GM19395 (cell line): ENCODE results near the gene CACNA2D2.

Source experiments
- ATAC-seq: cut with Tn5 transposase; IDR thresholded peaks from one replicate; pipeline ENCODE4 v1.9.1; 2021; ENCODE audit warnings: mild to moderate bottlenecking, moderate library complexity; ENCODE audit not compliant: unreplicated experiment

Gene CACNA2D2

DNA sequence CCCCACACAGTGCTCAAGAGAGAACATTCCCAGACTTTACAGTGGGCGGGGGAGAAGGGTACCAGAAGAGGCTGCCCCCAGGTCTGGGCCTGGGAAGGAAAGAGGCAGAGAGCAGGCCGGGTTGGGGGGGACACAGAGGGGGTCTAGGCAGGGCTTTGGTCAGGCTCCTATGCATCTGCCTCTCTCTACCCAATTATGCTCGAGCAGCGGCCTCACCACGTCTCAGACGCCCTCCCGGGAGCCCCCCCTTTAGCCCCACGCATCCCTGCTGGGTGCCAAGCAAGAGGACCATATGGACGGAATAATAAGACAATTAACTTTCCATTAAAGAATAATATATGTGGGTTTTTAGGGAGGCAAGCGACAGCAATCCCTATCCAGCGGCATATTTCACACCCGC, 32.8 kb downstream of the CACNA2D2 start:
- no peak for ATAC-seq

DNA sequence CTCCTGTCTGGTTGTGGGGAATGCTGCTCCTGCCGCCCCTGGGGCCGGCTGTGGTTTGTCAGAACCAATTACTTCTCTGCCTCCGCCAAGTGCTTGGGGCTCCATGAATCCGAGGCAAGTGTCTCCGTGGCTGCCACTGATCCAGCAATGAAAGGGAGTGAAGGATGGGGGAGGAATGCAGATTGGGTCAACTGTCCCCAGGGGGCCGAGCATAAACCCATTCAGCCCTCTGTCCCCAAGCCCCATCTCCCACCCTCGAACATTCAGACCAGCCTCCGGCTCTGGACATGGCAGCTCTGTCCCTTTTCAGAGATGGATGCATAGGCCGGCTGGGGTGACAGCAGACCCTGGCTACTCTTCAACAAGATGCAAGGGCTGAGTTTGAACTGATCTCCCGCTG, 35.5 kb downstream of the CACNA2D2 start:
- no peak for ATAC-seq

DNA sequence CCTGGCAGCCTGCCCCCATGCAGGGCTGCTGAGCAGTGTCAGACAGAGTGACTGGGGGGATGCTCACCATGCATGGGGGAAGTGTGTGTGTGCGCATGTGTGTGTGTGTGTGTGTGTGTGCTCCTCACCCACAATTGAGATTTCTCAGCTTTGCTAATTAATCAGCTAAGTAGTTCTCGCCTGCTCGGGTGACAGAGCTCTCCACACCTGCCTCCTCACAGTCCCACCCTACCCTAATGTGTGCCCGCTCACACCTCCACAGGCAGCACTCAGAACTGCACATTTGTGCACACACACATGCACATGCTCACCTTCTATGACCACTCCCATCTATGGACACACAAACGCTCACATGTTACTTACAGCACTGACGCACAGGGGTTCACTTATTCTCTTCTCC, 37.3 kb downstream of the CACNA2D2 start:
- ATAC-seq: no peak

DNA sequence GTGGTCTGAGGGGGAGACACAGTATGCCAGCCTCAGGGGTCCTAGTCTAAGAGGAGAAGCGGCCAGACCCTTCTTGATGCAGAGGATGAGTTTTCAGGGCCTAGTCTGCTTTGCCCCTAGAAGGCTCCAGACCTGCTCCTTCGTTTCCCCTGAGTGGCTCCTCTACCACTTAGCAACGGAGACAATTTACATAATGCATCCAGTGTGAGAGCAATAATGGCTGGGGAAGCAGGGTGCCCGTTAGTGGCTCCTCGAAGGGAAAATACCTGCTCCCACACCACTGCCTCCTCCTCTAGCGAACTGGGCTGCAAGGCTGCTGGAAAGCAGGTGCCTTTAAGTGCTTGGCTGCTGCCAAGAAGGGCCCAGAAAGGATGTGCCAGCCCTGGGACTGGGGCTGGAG, 38.9 kb downstream of the CACNA2D2 start:
- no peak for ATAC-seq

DNA sequence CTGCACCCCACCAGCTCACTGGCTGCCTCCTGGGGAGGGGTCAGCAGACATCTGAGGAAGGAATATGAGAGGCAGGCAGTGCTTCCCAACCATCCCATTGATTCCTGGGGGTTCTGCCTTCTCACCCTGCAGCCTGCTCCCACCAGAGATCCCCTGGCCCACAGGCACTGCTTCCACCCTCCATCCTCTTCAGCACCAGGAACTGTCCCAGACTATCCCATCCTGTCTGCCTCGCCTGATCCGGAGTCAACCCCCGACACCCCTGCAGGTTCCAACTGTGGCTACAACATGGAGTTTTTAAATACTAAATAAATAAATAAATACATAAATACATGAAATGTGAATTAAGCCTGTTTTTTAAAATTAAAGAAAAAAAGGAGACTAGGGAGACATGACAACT, 43.6 kb downstream of the CACNA2D2 start:
- no peak for ATAC-seq

DNA sequence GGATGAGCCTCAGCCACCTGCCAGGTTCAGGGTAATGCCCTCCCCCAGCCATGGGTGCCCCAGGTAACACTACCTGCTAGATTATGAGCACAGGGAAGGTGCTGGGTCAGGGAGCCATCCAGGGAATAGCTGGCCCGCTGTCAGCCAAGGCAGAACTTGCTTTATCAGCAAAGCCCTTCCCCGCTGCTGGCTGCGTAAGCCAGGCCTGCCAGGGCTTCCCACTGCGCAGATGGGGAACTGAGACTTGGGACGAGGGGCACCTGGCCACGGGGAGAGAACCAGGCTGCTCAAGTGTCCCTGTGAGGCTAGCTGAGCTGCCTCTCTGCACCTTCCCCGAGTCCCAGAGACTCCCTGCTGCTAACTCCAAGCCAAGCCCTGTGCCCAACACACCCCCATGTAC, 45.4 kb downstream of the CACNA2D2 start:
- no peak for ATAC-seq

DNA sequence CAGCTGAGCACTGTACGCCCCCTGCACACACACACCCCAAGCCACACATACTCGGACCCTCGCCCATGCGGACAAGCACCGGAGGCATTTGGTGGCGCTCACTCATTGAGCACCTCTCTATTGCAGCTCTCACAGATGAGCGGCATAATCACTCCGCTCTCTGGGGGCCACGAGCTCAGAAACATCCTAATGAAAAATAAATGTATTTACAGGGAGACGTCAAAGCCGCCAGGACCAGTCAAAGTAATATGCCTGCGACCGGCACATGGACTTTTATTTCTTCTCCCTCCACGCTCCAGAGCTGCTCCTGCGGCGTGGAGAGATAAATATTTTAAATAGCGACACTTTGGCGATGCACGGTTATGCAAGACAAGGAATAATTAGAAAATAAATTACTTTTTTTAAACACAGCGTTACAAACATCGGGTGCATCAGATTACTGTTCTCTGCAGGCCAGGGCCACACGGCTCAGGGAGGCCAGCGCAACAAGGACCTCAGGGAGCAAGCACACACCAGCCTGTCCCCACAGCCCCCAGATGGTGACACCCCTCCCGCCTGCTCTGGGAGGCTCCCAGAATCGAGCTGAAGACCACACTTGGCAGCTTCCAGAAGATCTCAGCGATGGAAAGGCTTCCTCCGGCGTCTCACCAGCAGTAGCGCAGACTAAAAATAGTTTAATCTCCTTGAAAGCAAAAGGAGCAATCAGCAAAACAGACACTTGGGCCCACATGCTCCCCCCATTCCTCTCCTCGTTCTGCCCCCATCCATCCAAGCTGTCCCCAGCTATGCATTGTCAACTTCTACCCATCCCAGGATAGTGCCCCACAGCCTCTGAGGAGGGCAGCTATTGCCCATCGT, 48.0 kb downstream of the CACNA2D2 start:
- ATAC-seq: no peak

DNA sequence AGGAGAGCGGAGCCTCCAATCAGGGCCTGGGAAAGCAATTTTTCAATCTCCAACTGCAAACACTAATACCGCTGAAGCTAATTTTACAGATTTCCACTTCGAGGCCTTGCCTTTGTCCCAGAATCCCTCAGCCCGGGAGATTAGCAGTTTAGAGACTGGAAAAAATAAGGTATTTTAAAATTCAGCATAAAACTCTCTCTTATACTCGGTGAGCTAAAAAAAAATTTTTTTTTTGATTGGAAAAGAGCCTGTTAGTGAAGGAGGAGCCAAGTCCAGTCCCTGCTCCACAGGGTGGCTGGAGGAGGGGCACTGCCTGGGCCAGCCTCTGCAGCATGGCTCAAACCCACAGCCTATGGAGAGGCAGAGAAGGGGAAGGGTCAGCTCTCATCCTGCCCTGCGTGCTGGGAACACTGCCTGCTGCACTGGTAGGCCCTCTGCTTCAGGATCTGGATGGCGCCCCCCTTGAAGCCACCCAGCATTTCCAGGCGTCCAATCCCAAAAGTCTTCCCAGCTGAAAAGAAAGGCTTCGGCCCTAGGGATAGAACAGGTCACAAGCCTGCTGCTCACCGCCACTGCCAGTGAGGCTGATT, 48.9 kb downstream of the CACNA2D2 start:
- no peak for ATAC-seq

DNA sequence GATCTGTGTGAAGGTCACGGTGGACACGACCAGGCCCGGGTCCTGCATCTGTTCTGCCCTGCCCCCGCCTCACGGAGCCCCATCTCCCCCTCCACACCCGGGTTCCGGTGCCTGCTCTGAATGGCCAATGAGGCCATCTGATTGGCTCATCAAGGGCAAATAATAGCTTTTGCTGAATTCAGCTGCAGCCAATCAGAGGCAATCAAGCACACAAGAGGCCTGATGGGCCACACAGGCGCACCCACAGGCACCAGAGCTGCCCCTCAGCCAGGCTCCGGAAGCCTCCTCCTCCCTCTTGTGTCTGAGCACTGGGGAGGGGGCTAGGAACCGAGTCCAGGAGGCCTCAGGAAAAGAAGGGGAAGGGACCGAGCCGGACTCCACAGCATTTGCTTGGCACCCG, 49.5 kb downstream of the CACNA2D2 start:
- no peak for ATAC-seq

DNA sequence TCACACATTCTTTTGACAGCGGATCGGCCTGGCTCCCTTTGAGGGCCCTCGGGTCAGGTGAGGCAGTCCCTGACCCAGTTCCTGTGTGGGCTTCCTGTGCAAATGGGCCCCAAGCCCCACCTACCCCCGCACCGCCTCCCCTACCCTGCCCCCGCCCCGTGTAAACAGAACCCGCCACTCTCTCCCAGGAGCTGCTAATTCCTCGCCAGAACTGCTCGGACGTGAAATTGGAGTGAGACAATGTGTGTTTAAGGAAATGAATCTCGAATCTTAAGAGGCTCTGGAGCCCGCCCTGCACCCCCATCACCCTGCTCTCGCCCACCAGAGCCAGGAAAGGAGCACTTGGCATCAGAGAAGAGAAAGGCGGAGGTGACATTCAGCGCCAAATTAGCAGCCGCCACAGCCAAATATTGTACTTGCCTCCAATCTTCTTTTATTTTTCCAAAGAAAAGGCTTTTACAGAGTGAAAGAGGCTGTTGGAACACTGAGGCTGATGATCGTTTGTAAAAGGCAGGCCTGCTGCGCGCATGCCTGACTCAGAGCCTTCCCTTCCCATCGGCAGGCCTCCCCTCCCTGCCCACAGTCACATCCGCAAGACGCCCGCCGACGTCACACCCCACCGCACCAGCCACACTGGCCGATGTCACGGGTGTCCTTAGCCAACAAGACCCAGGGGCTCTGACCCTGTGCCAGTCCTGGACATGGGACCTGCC, 53.1 kb downstream of the CACNA2D2 start:
- ATAC-seq: no peak

DNA sequence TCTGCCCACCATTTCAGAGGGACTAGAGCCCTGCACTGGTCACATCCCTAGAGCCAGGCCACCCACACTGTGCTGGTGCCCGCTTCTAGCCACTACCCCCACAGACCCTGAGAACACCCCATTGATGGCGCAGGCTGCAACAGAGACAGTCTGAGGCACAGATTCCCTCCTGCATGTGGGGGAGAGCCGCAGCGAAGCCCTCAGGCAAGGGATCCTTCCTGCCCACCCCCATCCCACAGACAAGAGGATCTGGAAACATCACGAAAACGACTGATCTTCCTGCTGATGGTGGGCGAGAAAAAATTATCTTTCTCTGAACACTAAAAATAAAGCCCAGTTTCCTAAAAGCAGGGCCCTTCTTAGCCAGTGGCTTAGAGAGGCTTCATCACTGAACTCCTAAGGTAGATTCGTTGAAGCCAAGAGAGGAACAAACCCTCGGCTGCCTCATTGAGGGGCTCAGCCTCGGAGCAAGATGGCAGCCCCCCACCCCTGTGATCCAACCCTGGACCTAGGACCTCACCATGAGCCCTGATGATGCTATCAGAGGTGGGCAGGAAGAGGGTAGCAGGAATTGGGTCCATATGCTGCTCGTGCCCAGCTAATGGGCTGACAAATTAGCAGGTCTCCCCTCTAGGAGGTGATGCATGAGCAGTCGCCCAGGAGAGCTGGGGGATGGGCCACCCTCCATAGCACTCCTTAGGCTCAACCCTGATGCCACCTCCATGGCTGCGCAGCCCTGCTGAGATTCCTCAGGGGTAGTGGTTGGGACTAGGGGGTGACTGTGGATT, 54.5 kb downstream of the CACNA2D2 start:
- no peak for ATAC-seq

DNA sequence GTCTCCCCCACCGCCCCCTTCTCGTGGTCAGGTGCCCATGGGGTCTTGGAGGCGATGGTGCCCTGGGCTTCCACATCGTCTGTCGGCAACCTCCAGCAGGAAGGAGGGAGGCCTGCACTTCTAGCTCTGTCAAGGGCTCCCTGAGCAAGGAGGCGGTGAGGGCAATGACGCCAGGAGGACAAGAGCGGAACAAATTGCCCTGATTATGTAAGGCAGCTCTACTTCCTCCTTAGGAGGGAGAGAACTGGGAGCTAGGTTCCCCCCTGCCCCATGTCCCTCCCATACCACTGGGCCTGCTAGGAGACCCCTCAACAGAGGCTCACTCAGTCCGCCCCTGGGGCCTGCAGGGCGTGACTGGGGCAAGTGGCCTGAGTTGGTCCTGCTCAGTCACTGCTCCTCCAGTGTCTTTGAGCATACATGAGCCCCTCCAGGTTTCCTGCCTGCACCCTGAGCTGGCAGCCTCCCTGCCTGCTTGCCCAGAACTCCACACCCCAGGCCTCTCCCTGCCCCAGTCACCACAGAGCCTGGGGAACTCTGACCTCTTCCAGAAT, 56.1 kb downstream of the CACNA2D2 start:
- ATAC-seq: no peak

DNA sequence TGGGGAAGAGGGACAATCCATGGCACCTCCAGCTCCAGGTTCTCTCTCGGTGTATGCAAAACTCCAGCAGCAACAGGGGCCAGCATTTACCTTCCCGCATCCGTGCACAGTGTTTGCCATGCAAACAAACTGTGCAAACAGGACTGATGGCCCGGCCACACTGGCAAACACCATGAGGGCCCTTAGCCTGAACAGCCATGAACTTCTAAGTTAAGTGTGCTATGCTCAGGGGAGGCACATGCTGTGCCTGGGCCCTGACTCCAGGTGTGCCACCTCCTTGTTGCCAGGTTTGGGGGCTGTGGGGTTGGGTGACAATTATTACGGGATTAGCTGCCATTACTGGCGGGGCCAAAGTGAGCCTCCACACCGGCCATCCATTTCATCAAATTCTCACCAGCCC, 57.5 kb downstream of the CACNA2D2 start:
- ATAC-seq: no peak

DNA sequence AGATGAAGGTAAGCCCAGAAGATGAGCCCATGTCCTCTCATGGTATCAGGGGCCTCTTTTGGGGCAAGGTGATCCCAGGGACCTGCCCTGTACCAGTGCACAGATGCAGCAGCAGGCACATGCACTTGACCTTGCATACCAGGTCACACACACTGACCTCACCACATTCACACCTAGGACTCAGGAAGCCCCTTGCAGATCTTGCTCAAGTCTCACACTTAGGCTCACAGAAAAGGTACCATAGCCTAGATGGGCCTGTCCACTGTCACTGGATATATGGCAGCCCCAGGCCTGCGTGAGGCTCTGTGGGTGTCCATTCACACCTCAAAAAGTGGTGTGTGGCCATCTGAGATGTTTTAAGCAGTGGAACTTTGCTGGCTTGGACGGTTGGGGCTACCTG, 58.7 kb downstream of the CACNA2D2 start:
- no peak for ATAC-seq

DNA sequence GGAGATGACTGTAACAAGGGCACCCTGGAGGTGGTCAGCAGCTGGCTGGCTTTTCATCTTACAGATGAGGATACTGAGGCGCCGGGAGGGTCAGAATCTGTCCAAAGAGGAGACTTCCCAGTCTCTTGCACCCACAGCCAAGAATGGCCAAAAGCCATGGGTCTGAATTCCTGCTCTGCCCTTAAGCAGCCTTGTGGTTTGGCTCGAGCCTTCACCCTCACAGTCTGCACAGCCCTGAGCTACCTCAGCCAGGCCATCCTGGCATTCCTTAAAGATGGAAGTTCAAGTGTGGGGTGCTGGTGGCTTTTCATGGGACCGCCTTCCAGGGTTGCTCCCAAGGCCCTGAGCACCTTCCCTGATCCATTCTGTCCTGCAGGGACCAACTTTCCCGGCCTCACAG, 59.2 kb downstream of the CACNA2D2 start:
- no peak for ATAC-seq

DNA sequence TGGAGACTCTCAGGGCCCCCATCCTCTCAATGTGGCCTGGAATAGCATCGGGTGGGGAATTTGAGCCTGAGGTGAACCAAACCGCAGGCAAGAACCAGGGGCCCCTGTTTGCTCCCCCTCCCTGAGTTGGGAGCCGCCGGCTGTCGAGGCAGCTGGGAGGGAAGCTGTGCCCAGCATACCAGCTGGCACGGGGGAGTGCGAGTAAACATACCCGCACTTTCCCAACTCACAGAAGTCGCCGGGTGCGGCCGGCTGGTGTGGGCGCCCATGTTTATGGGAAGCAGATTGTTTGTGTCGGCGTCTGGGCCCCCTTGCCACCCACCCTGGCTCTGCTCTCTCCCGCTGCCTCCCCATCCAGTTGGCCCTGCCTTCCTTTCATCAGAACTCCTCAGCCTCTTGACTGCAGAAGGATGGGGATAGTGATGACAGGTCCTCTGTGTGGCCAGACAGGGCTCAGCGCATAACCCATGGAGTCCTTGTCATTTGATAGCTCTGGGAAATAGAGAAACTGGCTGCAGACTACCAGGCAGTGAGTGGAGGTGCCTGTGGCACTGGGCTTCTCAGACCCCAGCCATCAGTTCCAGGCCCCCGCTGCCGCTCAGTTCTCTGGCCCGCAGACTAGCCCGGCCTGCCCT, 60.4 kb downstream of the CACNA2D2 start:
- ATAC-seq: no peak

DNA sequence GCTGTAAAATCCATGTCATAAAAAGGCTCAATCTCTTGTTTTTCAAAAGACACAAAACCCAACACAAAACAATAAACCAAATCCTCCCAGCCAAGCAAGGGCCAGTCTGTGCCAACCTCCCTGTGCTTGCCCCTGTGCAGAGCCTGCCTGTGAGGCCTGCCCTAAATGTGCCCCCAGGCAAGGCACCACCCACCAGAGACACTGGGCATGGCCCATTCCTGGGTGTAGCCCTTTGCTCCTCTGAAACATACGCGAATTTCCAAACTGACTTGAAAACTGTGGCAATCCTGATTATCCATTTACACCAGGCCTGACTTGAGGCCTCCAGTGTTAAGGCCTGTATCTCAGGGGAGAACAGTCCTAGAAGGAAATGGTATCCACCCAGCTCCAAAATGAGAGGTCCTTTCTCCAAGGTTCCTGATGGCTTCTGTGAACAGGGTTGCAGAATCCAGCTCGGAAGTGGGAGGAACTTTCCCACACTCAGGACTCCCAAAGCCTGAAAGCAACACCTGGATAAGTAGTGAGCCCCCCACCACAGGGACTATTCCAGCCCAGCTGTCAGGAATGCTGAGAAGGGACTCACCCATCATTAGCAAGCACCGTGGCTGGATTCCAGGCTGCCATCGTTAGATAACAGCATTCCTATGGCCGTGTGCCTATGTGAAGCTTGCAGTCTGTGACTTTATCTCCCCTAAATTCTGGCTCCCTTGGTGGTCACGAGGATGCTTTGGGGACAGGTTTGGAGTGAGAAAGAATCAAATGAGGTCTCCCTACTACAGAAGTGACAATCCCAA, 61.8 kb downstream of the CACNA2D2 start:
- ATAC-seq: no peak

DNA sequence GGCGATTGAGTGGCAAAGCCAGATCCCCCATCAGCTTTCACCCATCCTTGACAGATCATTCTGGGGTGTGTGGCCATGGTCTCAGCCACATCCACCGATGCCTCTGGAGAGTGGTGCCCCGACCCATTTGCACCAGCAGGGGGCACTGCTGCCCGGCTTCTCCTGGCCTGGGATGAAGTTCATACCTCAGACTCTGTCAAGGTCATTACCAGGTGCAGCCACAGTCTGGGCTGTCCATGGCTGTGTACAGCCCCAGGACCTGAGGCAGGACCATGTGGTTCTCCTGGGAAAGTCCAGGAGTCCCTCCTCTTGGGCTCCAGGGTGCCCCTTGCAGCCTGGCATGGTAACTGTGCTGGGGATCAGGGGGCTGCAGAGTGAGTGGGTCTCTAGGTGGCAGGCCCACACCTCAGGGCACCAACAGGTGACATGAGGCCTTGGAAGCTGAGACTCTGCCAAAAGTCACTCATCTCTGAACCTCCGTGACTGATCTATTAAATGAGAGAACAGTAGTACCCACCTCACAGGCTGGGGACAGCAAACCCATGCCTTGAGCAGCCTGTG, 67.2 kb downstream of the CACNA2D2 start:
- ATAC-seq: no peak

DNA sequence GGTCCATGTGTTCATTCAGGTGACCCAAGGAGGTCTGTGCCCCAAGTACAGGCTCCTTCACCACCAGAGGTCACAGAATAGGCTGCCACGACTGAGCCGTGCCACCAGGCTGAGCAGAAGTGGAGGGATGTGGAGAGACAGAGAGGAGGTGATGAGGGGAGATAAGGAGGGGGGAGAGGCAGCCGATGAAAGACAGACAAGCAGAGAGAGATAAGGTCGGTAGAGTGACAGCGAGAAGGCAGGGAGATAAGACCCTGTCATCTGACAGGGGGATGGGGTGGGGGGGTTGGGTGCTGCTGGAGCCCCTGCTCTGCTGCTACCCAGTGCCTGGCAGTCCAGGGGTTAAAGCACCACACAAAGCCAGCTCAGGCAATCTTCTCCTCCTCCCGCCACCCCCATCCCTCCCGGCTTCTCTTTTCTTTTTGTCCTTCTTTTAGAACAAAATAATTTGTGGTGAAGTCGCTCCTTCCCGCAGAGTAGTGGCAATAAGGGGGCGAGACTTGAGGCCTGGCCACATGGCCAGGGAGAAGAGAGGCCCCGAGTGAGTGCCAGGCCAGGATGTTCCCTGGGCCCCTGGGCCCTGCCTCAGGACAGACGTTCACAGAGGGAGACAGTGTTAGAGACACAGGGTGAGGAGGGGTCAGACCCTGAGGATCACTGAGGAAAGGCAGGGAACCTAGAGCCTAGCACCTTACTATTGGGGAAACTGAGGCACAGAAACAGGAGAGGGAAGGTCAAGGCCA, 67.9 kb downstream of the CACNA2D2 start:
- ATAC-seq: no peak
